HG02943 (cell line): Measurements from ENCODE around the gene FASLG.
"Not testable (repeated sequence)": the region's sequence is repeated elsewhere in the genome, so short reads cannot be mapped to it uniquely, and the experiment has no call there.

Experiments
- ATAC-seq: cut with Tn5 transposase; IDR thresholded peaks from one replicate; pipeline ENCODE4 v1.9.1; 2021; ENCODE audit warnings: mild to moderate bottlenecking, low read depth, moderate library complexity; ENCODE audit not compliant: unreplicated experiment

Gene FASLG

GRCh38 chr1:172679000-172679772 lies 20.3 kb downstream of the FASLG start:
- no peak for ATAC-seq

GRCh38 chr1:172680244-172680643 lies 21.3 kb downstream of the FASLG start:
- ATAC-seq, result no peak

- no peak for ATAC-seq
These were observed 21.9 kb downstream of the FASLG start for GRCh38 chr1:172680733-172681275.

- no peak for ATAC-seq
These were observed 23.9 kb downstream of the FASLG start for GRCh38 chr1:172682812-172683211.

DNA sequence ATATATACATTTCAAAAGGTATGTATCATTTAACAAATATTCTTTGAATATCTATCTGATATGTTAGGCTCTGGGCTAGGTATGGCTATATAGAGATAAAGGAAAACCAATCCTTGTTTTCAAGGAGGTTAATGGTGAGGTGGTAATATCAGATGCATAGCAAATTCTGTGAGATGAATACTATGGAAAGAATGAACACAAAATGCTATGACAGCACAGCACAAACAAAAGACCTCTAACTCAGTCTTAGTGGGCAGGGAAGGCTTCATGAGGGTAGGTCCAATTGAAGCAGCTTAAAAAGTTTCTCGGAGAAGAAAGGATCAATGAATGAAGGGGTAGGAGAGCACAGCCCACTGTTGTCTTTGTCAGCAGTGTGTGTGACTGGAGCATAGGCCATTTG lies 27.2 kb downstream of the FASLG start:
- ATAC-seq, result no peak

DNA sequence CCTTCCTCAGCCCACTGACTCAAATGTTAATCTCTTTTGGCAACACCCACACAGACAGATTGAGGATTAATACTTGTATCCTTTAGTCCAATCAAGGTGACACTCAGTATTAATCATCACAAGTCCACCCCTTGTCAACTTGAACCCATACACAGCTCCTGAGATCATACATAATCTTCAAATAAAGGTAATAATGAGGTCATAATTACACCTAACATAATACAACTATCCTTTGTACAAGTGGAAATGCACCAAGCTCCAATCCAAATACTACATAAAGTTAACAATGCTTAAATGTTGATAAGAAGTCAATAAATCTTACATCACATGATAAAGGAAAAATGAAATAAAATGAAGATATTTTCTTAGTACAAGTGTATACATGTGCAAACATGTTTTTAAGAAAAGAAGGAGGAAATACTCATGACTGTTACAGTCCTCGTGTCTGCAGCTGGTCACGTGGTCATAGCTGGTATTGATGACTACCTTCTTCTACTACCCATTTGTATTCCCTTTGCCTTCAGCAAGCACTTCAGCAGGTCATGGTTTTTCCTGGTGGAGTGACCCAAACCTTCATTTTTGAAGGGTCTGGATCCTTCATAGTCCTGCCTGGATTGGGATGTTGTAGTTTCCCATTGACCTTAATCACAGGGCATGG lies 29.7 kb downstream of the FASLG start:
- ATAC-seq, result not testable (repeated sequence)

DNA sequence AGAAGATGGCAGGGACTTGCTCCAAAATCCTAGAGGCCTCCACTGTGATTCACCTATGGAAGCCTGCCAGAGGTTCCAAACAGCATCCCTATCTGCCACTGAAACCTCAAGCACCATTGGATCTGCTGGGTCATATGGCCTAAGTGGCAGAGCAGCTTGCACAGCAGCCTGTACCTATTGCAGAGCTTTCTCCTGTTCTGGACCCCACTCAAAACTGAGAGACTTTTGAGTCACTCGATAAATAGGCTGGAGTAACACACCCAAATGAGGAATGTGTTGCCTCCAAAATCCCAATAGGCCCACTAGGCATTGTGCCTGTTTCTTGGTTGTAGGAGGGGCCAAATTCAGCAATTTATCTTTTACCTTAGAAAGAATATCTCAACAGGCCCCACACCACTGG lies 32.0 kb downstream of the FASLG start:
- ATAC-seq, result not testable (repeated sequence)

- ATAC-seq, result no peak
These were observed 38.7 kb downstream of the FASLG start for GRCh38 chr1:172697534-172698002.

- no peak for ATAC-seq
These were observed 39.3 kb downstream of the FASLG start for GRCh38 chr1:172698224-172698623.

DNA sequence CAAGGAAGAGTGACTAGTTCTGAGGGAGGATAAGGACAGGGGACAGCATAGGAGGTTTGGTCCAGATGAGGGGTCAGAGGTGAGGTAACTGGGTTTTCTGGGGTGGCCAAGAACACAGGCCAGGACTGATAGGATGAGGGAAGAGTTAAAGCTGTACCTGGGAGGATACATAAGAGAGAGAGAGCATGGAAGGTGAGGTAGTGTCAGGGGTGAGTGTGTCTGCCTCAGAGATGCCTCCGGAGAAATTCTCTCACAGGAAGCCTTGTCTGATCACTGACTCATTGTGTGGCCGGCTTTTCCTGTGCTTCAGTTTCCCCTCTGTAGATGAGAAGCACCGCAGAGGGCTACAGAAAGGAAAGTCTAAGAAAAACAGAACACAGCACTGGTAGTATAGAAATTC lies 40.2 kb downstream of the FASLG start:
- ATAC-seq, result peak; percentile 75

DNA sequence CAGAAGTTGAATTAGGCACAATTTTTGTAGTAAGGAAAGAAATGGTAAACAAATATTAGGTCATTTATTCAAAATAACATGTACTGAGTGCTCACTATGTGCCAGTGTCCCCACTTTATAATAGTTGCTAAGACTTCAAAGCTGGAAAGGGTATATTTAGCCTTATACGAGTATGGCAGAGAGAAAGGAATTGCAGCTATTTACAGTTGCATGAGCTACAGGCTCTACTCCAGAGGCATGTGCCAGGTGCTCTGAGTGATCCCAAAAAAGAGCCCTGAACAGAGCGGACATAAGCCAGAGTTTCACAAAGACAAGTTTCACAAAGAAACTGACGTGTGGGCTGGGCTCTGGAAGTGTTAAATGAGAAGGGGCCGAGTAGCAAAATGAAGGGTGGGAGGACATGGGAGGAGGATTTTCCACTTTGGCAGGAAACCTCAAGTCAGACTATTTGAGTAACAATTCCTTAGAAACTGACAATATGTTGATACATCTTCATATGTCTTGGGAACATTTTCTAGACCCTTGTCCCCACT lies 40.9 kb downstream of the FASLG start:
- ATAC-seq, result no peak

GRCh38 chr1:172700556-172700955 lies 41.7 kb downstream of the FASLG start:
- no peak for ATAC-seq

- ATAC-seq, result no peak
These were observed 45.1 kb downstream of the FASLG start for GRCh38 chr1:172704001-172704400.

- ATAC-seq, result no peak
These were observed 45.7 kb downstream of the FASLG start for GRCh38 chr1:172704420-172705210.

GRCh38 chr1:172708452-172708851 lies 49.5 kb downstream of the FASLG start:
- ATAC-seq, result no peak

GRCh38 chr1:172711558-172711957 lies 52.7 kb downstream of the FASLG start:
- ATAC-seq, result no peak

DNA sequence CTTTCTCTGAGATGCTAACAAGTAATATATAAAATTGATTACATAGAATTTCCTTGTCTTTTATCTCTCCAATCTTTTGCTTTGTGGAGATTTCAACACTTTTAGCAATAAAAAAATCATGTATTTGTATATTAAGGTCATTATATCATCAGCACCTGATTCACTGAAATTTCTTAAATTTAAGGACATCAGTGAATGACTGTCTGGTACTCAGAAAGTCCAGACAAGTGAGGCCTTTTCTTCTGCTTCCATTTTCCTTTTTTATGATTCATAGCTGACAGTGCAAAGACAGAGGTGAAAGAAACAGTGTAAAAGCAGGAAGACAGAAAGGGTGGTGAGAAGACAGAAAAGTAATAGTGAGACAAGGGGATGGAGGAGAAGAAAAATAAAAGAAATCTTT lies 54.6 kb downstream of the FASLG start:
- ATAC-seq, result no peak
